Mucosa of descending colon (tissue), 3 donors: ENCODE data around the gene BAHD1. TPM values are rescaled to one million over a fixed set of nuclear protein-coding genes. Genes with fewer than 3 reads are reported as not detected.

Experiments used
- ATAC-seq: fragments of 200-7000 bp; cut with Tn5 transposase; one replicate; pipeline ENCODE4 v1.9.1; 2020; ENCODE audit warnings: mild to moderate bottlenecking, moderate library complexity
- DNase-seq, 3 donors: peaks; one replicate each; pipeline ENCODE4 v3.0.0-alpha.2; 2020
- H3K36me3 ChIP-seq: fragments of 200-600 bp; one replicate; pipeline ENCODE4 v1.8.0; 2021; ENCODE audit warnings: low read depth, mild to moderate bottlenecking
- H3K4me1 ChIP-seq: fragments of 200-600 bp; one replicate; pipeline ENCODE4 v1.8.0; 2021; ENCODE audit warnings: low read depth, mild to moderate bottlenecking
- H3K4me3 ChIP-seq: fragments of 200-600 bp; one replicate; pipeline ENCODE4 v1.8.0; 2021; ENCODE audit warnings: mild to moderate bottlenecking
- H3K9me3 ChIP-seq: fragments of 200-600 bp; one replicate; pipeline ENCODE4 v1.8.0; 2021; ENCODE audit warnings: mild to moderate bottlenecking
- CTCF ChIP-seq: fragments of 200-600 bp; IDR thresholded peaks from one replicate; pipeline ENCODE4 v1.8.0; 2022; ENCODE audit warnings: antibody characterized with exemption, mild to moderate bottlenecking
- intact Hi-C, 2 donors: fragments of 100-400 bp; cut with DNase I in 1 of 2; cut with micrococcal nuclease in 1 of 2; formaldehyde crosslinking; loops; one replicate each; pipeline versions ENCODE4 v1.11.0 to v1.11.1; 2022; cut with DNase I, micrococcal nuclease
- total RNA-seq, 3 donors: library from RNA; stranded (reverse); fragmentation: NEBNext Ultra II Directional in 2 of 3; extraction: Animal tissue kit (Norgen Biotek cat#: 25700) in 2 of 3; gene quantifications; one replicate each; pipeline versions ENCODE4 v1.2.1 to v1.2.4, GENCODE V29; 2021 to 2023
- donor health status: DM: no; HTN: no; CAD: no; lungs with moderate emphysema.
- donor health status: DM: no; HTN: no; CAD: no.
- donor health status: DM: no; HTN: yes; CAD: no.

BAHD1 gene
- total RNA-seq, 3 donors from 2014 or later, result 26.9 to 32.2 (median 31.1) TPM

DNA sequence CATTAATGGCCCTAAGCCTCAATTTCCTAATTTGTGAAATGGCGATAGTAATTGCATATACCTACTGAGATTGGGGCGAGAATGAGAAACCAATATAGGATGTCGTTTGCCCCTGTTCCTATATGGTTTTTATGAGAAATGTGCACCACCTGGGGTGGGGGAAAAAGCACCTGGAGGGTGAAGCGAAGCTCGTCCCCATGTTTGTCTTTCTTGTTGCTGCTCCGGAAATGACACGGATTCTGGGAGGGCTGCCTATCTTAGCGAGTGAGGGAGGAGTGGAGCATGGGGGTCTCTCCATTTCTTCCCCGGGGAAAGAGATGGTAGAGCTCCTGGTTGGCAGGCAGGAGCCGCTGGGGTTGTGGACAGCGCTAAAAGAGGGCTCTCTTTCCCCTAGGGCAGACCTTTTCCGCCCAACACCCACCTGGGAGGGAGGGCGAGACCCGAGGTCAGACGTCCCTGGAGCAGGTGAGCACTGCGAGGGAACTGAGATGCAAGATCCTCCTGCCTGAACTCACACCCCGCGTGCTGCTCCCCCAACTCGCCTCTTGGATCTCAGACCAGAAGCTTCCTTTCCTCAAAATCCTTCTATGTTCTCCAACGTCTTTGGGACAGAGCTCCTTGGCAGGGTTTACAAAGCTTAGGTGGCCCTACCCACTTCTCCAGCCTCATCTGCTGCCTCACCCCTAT is 5.6 kb upstream of the BAHD1 start:
- no peaks in the 10 kb centered on the region for H3K9me3 ChIP-seq
- DNase-seq (peak in 2 of 3 donors; percentile 28 to 43), ATAC-seq (no peak)
- intact Hi-C loops, result no loop called here
- peaks cover 17% of the 10 kb centered on the region for H3K4me1 ChIP-seq
- no peak overlapping the region for H3K4me3 ChIP-seq
- TF ChIP-seq CTCF, result no peak
- H3K36me3 ChIP-seq, result no peaks in the 10 kb centered on the region

DNA sequence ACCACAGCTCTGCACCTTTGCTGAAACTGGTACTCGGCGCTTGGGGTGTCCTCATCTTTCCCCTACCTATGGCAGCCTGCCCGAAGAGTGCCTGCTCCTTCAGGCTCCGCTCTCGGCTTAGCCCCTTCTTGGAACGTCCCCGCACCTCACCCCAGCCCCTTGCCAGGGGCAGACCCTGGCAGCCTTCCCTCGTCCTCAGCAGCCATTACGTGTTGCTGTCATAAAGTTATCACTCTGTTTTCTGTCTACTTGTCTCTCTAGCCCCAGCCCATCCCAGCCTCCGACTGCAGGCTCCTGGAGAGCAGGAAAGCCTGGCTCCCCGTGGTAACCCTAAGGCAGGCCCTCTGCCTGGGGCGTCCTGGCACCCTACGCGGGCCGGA is 5.1 kb upstream of the BAHD1 start:
- no peaks in the 10 kb centered on the region for H3K9me3 ChIP-seq
- no peaks in the 10 kb centered on the region for H3K36me3 ChIP-seq
- DNase-seq (peak in 1 of 3 donors; percentile 50), ATAC-seq (no peak)
- no peak for TF ChIP-seq CTCF
- intact Hi-C loops, result no loop called here
- peaks cover 17% of the 10 kb centered on the region for H3K4me1 ChIP-seq
- H3K4me3 ChIP-seq, result no peak overlapping the region

- Histone ChIP-seq H3K4me3 (no peak overlapping the region), H3K9me3 (no peaks in the 10 kb centered on the region), H3K36me3 (no peaks in the 10 kb centered on the region), H3K4me1 (peaks cover 17% of the 10 kb centered on the region)
- intact Hi-C loops, result no loop called here
- no peak for TF ChIP-seq CTCF
- ATAC-seq (peak; percentile 20), DNase-seq (peak; percentile 53 to 69 (median 59))
Observed at GRCh38 chr15:40436116-40436891, 4.4 kb upstream of the BAHD1 start.

DNA sequence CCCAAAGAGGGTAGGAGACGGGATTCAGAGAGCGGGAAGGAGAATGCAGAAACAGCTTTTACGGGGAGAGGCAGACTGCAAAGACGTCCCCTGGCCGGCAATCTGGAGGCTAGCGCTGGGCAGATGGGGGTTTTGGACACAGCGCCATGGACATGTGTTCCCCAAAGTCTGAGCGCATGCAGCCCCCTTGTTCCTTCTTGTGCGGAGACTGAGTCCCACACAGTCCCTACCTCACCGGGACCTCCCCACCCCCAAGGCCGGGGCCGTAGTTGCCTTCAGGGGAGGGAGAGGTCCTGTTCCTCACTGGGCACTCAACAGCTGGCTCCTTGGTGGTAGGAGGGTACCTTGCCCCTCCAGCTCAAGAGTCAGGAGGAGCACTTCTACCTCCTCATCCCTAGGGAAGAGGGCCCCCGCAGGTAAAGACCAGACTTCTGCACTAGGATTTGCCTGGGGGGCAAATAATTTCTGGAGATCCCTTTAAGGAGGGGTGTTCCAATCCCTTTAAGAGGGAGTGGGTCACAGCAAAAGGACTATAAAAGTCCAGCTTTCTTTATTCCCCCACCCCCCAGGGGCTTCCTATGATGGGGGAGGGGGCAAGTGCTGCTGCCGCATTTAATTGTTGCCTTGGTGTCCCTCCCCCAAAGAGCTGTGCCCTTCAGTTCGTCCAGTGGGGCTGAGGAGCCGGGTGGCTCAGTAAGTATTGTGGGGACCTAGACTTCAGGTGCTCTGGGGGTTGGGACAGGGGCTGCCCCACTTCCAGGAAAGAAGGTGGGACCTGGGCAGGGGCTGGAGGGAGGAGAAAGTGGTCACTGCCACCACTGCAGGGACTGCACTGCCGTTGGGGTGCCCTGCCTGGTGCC is 3.6 kb upstream of the BAHD1 start:
- Histone ChIP-seq H3K36me3 (no peaks in the 10 kb centered on the region), H3K9me3 (no peaks in the 10 kb centered on the region), H3K4me1 (peaks cover 17% of the 10 kb centered on the region), H3K4me3 (no peak overlapping the region)
- DNase-seq, result no peak
- TF ChIP-seq CTCF, result no peak
- intact Hi-C loops, result no loop called here
- no peak for ATAC-seq

DNA sequence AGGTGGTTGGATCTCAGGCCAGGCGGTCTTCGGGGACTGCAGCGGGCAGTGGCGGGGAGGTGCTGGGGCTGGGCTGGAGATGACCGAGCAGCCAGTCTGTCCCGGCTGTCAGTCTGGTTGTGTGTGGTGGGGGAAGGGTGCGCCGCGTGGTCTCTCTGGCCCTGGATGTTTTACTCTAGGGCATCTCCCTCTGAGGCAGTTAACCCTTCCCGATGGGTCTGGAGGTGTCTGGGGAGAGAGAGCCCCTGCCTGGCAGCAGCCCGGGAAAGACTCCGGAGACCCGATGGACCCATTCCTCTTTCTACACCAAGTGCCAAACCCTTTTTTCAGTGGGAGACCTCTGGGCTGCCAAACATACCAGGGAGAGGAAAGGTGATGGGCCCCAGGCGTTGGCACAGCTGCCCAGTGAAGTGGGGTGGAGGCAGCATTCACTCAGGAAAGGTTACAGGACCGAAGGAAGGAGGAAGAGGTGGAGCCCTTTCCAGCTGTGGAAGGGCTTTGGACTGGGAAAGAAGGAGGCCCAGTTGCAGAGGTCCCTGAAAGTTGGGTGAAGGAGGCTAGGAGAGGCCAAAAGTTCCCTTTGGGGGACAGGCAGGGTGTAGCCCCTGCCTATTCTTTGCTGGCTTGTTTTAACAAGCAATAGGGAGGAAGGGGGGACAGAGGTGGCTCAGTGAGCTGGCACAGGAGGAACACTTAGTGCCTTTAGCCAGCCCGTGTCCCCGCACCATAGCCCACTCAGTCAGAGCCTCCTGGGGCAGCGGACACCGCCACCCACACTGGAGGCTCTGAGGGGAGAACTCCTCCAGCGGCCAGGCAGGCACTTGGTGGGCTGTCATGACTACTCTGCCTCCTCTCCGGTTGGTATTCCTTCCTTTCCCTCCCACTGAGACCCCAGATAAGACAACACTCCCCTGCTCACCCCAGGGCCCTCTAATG is 2.7 kb upstream of the BAHD1 start:
- intact Hi-C loops, result no loop called here
- TF ChIP-seq CTCF, result no peak
- H3K4me3 ChIP-seq, result no peak overlapping the region
- DNase-seq (no peak), ATAC-seq (no peak)
- H3K9me3 ChIP-seq, result no peaks in the 10 kb centered on the region
- no peaks in the 10 kb centered on the region for H3K36me3 ChIP-seq
- peaks cover 25% of the 10 kb centered on the region for H3K4me1 ChIP-seq
